Measurements from ENCODE around the gene HYOU1.

DNA sequence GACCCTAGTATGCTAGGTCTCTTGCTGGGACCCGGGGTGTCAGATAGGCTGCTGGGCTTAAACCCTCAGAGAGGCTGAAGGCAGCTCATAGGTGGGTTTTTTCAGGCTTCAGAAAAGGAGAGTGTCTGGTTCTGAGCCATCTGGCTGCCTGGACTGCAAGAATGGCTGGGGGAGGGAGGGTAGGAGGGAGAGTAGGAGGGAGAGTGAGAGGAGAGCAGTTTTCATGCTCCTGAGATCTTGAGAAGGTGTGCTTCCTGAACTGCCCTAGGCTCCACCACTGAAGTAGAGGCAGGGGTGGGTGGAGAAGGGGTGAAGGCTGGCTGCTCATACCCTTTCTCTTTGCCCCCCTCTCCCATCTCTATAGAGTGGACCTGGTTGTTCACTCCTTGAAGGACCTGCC, 32.3 kb upstream of the HYOU1 start:
- TF ChIP-seq CBX5 (IDR thresholded peaks at IDR 0.05; ENCODE audit: low read depth, low read length) (no peak), POLR2A (IDR thresholded peaks at IDR 0.05; ENCODE audit: control extremely low read depth in 1 of 2, low read depth in 2 of 2, low read length in 2 of 2) (no peak), EP300 (IDR thresholded peaks at IDR 0.05; ENCODE audit: borderline replicate concordance in 1 of 2, low read depth in 2 of 2, low read length in 2 of 2) (no peak), SRF (IDR thresholded peaks at IDR 0.05; ENCODE audit: low read depth, low read length) (no peak), POU5F1 (IDR thresholded peaks at IDR 0.05; ENCODE audit: low read depth, low read length) (no peak)
- TF ChIP-seq, protein P1, sequence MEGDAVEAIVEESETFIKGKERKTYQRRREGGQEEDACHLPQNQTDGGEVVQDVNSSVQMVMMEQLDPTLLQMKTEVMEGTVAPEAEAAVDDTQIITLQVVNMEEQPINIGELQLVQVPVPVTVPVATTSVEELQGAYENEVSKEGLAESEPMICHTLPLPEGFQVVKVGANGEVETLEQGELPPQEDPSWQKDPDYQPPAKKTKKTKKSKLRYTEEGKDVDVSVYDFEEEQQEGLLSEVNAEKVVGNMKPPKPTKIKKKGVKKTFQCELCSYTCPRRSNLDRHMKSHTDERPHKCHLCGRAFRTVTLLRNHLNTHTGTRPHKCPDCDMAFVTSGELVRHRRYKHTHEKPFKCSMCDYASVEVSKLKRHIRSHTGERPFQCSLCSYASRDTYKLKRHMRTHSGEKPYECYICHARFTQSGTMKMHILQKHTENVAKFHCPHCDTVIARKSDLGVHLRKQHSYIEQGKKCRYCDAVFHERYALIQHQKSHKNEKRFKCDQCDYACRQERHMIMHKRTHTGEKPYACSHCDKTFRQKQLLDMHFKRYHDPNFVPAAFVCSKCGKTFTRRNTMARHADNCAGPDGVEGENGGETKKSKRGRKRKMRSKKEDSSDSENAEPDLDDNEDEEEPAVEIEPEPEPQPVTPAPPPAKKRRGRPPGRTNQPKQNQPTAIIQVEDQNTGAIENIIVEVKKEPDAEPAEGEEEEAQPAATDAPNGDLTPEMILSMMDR (IDR thresholded peaks at IDR 0.05; ENCODE audit: control extremely low read depth in 1 of 3, insufficient read depth in 1 of 3, low read depth in 1 of 3, low read length in 3 of 3), result no peak
- TF ChIP-seq, protein P2, sequence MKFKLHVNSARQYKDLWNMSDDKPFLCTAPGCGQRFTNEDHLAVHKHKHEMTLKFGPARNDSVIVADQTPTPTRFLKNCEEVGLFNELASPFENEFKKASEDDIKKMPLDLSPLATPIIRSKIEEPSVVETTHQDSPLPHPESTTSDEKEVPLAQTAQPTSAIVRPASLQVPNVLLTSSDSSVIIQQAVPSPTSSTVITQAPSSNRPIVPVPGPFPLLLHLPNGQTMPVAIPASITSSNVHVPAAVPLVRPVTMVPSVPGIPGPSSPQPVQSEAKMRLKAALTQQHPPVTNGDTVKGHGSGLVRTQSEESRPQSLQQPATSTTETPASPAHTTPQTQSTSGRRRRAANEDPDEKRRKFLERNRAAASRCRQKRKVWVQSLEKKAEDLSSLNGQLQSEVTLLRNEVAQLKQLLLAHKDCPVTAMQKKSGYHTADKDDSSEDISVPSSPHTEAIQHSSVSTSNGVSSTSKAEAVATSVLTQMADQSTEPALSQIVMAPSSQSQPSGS (IDR thresholded peaks at IDR 0.05; ENCODE audit: low read length), result no peak
- TF ChIP-seq, protein P3, sequence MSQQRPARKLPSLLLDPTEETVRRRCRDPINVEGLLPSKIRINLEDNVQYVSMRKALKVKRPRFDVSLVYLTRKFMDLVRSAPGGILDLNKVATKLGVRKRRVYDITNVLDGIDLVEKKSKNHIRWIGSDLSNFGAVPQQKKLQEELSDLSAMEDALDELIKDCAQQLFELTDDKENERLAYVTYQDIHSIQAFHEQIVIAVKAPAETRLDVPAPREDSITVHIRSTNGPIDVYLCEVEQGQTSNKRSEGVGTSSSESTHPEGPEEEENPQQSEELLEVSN (IDR thresholded peaks at IDR 0.05), result no peak

Measured in H1 (cell line).